Measurements from ENCODE around the gene CCDC43.
"Not testable (repeated sequence)": the region's sequence is repeated elsewhere in the genome, so short reads cannot be mapped to it uniquely, and the experiment has no call there.

The CCDC43 gene

DNA sequence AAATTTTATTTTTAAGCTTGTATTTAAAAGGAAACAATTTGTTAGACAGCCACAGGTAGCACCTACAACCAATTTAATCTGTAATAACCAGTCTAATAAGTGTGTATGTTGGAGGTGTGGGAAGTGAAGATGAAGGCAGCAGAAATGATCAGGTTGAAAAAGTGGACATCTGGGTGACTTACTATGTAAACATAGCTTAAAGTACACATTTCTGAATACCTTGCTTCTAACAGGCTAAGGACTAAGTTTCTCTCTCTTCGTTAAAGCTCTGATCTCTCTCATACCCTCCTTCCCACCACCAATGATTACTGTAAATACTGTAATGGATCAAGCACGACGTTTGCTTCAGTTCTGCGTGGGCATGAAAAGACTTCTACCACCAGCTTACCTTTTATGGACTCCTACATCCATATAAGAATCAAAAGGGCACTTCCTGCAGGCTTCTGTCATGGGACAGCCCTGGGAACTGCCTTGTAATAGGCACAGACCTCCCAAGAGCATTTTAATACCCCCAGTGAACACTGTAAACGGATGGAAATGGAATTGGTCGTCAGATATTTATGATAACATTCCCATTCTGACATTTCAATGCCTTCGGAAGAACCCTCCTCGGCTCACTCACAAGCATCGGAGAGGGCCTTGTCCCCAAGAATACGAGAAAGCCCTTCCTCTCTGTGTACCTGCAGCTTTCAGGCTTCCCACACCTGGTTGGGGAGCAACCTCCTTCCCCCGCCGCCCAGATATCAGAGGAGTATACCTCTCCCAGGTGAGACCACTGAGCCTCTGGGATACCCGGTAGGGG is 700 bp downstream of the CCDC43 start:
- DNase-seq (ENCODE audit: insufficient read length, low spot score) (no peak), FAIRE-seq (no peak)
- no peak for TF ChIP-seq POLR2A (IDR thresholded peaks at IDR 0.05; ENCODE audit: low read depth, low read length)

GRCh38 chr17:44688200-44688599 is 1.4 kb downstream of the CCDC43 start:
- no peak for FAIRE-seq
- TF ChIP-seq POLR2A (IDR thresholded peaks at IDR 0.05; ENCODE audit: low read depth, low read length) = no peak
- no peak for DNase-seq (ENCODE audit: insufficient read length, low spot score)

DNA sequence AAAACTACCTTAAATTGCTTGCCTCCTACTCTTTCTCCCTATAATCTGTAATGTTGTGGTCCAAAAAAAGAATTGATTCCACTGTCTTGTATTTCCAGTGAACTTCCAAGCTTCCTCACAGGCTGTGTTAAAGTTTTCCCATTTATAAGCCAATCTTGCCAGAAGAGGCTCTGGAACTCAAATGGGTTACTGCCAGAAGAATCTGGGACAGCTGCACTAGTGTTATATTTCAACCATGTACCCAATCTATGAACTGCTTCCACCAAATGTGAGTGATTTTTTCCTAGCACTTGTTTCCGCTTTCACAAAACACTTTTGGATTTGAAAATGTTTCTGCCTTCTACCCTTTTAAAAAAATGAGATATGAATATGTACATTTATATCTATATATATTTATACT is 1.8 kb downstream of the CCDC43 start:
- TF ChIP-seq POLR2A (IDR thresholded peaks at IDR 0.05; ENCODE audit: low read depth, low read length) = no peak
- DNase-seq (ENCODE audit: insufficient read length, low spot score) (no peak), FAIRE-seq (no peak)

DNA sequence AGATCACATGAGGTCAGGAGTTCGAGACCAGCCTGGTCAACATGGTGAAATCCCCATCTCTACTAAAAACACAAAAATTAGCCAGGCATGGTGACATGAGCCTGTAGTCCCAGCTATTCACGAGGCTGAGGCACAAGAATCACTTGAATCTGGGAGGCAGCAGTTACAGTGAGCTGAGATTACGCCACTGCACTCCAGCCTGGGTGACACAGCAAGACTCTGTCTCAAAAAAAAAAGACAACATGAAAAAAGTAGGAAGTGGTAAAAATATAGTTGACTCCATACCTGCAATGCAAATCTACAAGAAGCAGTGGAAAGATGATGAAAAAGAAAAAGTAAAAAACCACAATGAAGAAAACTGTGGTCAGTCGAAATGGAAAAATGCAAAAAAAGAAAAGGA is 6.3 kb downstream of the CCDC43 start:
- not testable (repeated sequence) for FAIRE-seq; DNase-seq (ENCODE audit: insufficient read length, low spot score)

- TF ChIP-seq POLR2A (IDR thresholded peaks at IDR 0.05; ENCODE audit: low read depth, low read length) = no peak
- DNase-seq (ENCODE audit: insufficient read length, low spot score) = no peak
- peak; percentile 36 for FAIRE-seq
Observed at GRCh38 chr17:44677136-44677535, 12.4 kb downstream of the CCDC43 start.

- DNase-seq (ENCODE audit: insufficient read length, low spot score) (no peak), FAIRE-seq (no peak)
- TF ChIP-seq POLR2A (IDR thresholded peaks at IDR 0.05; ENCODE audit: low read depth, low read length) = no peak
Observed at GRCh38 chr17:44673893-44674292, 15.7 kb downstream of the CCDC43 start.

- FAIRE-seq (peak; percentile 87), DNase-seq (ENCODE audit: insufficient read length, low spot score) (no peak)
- no peak for TF ChIP-seq POLR2A (IDR thresholded peaks at IDR 0.05; ENCODE audit: low read depth, low read length)
Observed at GRCh38 chr17:44672479-44673093, 17.0 kb downstream of the CCDC43 start.

DNA sequence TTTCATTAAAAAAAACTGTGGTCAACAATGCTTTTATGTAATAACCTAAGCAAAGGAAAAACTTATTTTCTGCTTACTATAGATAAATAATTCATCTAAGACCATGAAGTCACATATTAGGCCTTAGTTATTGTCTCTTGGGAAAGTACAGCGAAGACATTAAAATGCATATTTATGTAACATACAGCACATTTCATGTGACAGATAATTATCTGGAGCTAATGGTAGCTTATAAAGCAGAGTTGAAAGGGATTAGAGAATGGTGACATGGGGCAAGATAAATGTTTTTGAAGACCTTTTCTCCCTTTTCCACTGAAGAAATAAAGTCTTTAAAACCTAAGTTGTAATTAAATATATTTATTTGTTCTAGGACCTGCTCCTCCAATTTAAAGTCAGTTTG is 23.6 kb downstream of the CCDC43 start:
- DNase-seq (ENCODE audit: insufficient read length, low spot score) (no peak), FAIRE-seq (no peak)
- TF ChIP-seq POLR2A (IDR thresholded peaks at IDR 0.05; ENCODE audit: low read depth, low read length) = no peak

GRCh38 chr17:44664867-44665266 is 24.7 kb downstream of the CCDC43 start:
- no peak for DNase-seq (ENCODE audit: insufficient read length, low spot score)
- no peak for TF ChIP-seq POLR2A (IDR thresholded peaks at IDR 0.05; ENCODE audit: low read depth, low read length)

DNA sequence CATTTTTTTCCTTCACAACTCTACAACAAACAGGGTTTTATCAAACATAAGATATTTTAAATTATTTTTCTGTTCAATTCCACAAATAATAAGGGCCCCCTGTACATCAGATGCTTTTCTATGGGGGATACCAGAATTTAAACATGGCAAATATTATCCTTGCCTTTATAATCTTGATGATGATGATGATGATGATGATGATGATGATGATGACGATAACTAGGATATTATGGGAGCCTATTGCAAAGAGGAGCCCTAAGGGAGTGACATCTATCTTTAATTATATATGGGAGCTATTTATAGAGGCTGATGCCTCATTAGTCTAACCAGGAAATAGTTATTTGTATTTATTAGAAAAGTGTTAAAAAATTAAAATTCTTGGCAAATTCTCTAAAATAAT is 26.5 kb downstream of the CCDC43 start:
- FAIRE-seq (no peak), DNase-seq (ENCODE audit: insufficient read length, low spot score) (no peak)
- no peak for TF ChIP-seq POLR2A (IDR thresholded peaks at IDR 0.05; ENCODE audit: low read depth, low read length)

More at GRCh38 chr17:44664867-44665266, 24.7 kb downstream of the CCDC43 start:
- no peak for FAIRE-seq

DNA sequence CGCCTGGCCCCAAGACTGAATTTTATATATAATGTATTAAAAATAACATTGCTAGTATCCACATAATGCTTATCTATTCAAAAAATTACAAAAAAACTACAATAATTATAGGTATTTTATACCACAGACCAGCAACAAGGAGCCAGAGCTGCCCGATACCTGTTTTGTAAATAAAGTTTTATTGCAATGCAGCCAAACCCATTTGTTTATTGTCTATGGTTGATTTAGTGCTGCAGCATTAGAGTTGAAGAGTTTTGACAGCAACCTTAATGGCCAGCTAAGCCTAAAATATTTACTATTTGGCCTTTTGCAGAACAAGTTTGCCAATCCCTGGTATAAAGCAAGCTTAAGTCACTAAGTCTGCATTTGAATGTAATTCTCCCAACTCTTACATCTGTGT is 27.7 kb downstream of the CCDC43 start:
- FAIRE-seq (no peak), DNase-seq (ENCODE audit: insufficient read length, low spot score) (no peak)
- no peak for TF ChIP-seq POLR2A (IDR thresholded peaks at IDR 0.05; ENCODE audit: low read depth, low read length)

GRCh38 chr17:44655983-44656710 is 33.4 kb downstream of the CCDC43 start, which contains the start of gene MEIOC:
Gene MEIOC, plus strand, starts transcription at chr17:44656468. Its CDS starts 146 bp downstream, at chr17:44656614.
- no peak for TF ChIP-seq POLR2A (IDR thresholded peaks at IDR 0.05; ENCODE audit: low read depth, low read length)
- no peak for DNase-seq (ENCODE audit: insufficient read length, low spot score)
- FAIRE-seq = no peak

DNA sequence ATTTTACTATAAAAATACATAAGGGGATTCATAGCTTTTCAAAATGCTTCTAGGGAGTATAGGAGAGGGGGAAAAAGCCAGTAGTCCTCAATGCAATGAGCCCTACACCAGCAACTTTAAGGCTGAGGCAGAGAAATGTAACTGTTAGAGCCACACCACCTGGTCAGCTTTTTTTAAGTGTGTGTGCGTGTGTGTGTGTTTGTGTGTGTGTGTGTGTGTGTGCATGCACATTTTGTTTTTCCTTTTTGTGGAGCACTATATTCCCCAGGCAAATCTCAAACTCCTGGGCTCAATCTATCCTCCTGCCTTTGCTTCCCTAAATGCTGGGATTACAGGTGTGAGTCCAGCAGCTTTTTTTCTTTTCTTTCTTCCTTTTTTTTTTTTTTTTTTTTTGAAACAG is 35.6 kb downstream of the CCDC43 start:
- DNase-seq (ENCODE audit: insufficient read length, low spot score) = no peak
- TF ChIP-seq POLR2A (IDR thresholded peaks at IDR 0.05; ENCODE audit: low read depth, low read length) = no peak
- FAIRE-seq = no peak

- FAIRE-seq (no peak), DNase-seq (ENCODE audit: insufficient read length, low spot score) (no peak)
- no peak for TF ChIP-seq POLR2A (IDR thresholded peaks at IDR 0.05; ENCODE audit: low read depth, low read length)
Observed at GRCh38 chr17:44653384-44653783, 36.2 kb downstream of the CCDC43 start.

Measured in H54 (cell line).